ENCODE data around the gene GZF1. TPM values are rescaled to one million over a fixed set of nuclear protein-coding genes. Genes with fewer than 3 reads are reported as not detected.

GZF1 gene
- total RNA-seq, 1 donor from 2014 or later: 16.3 TPM

DNA sequence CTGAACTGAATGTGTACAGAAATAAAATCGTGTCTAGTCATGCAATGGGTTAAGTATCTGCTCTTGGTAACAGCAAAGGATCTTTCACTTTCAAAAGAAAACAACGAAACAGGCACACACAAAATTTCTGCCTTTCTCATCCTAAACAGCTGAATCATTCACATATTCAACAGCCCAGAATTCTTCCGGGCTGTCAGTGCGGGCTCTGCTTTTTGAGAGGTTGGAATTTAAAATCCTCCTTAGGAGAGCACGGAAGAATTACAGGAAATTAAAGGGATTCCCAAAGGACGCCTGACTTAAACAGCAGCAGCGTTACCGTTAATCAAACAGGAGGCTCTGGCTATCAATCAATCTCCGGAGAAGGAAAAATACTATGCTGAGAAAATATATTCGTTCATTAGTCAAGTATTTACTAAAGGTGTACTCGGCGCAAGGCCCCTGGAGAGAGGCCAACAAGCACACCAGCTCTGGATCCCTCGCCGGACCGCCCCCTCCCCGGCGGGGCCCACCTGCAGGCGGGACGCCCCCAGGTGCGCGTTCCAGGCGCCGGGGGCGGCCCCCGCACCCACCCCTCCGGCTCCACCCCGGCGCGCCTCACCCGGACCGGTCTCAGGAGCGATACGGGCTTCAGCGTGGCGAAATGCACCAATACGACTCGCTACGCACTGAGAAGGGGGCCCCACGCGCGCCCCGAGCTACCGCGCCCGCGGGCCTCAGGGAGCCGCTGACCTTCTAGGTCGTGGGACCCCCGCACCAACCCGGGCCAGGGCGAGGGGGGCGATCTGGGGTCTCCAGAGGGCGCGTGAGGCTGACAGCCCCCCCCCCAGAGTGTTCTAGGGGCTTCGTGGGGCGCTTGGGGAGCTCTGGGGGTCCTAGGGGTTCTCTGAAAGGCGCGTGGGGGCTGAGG, 58.3 kb downstream of the GZF1 start:
- Mint-ChIP-seq H3K36me3 (ENCODE audit: low read depth, unreplicated experiment) (no peaks in the 10 kb centered on the region), H3K4me3 (ENCODE audit: unreplicated experiment) (peak overlapping the region; percentile 87), H3K9me3 (ENCODE audit: unreplicated experiment) (no peaks in the 10 kb centered on the region), H3K27ac (ENCODE audit: unreplicated experiment) (peak overlapping the region; percentile 95), H3K4me1 (ENCODE audit: low read depth, unreplicated experiment) (peaks cover 14% of the 10 kb centered on the region), H3K27me3 (ENCODE audit: low read depth, unreplicated experiment) (no peaks in the 10 kb centered on the region)
- Histone ChIP-seq H3K4me3 (ENCODE audit: insufficient read depth, low read depth, low read length) (peak overlapping the region; percentile 75), H3K4me1 (ENCODE audit: insufficient read depth, low read length) (no peaks in the 10 kb centered on the region), H3K9ac (ENCODE audit: low read length) (peak overlapping the region; percentile 93), H2AFZ (ENCODE audit: low read depth, low read length) (peak overlapping the region; percentile 22), H3K79me2 (ENCODE audit: insufficient read depth, low read length) (peaks cover 52% of the 10 kb centered on the region), H3K27ac (ENCODE audit: low read depth, low read length) (peak overlapping the region; percentile 86), H3K27me3 (ENCODE audit: insufficient read depth, low read length) (no peaks in the 10 kb centered on the region), H4K20me1 (ENCODE audit: insufficient read depth, low read length) (peaks cover 21% of the 10 kb centered on the region), H3K36me3 (ENCODE audit: insufficient read depth, low read length) (no peaks in the 10 kb centered on the region), H3K4me2 (ENCODE audit: low read length) (peak overlapping the region; percentile 94), H3K9me3 (ENCODE audit: insufficient read depth, low read depth, low read length) (no peaks in the 10 kb centered on the region)
- peak; percentile 57 for DNase-seq (ENCODE audit: low read depth)
- FAIRE-seq: peak; percentile 43
- no peak for TF ChIP-seq EZH2 (IDR thresholded peaks at IDR 0.05; ENCODE audit: insufficient read depth, low read length)
- TF ChIP-seq, protein P1, sequence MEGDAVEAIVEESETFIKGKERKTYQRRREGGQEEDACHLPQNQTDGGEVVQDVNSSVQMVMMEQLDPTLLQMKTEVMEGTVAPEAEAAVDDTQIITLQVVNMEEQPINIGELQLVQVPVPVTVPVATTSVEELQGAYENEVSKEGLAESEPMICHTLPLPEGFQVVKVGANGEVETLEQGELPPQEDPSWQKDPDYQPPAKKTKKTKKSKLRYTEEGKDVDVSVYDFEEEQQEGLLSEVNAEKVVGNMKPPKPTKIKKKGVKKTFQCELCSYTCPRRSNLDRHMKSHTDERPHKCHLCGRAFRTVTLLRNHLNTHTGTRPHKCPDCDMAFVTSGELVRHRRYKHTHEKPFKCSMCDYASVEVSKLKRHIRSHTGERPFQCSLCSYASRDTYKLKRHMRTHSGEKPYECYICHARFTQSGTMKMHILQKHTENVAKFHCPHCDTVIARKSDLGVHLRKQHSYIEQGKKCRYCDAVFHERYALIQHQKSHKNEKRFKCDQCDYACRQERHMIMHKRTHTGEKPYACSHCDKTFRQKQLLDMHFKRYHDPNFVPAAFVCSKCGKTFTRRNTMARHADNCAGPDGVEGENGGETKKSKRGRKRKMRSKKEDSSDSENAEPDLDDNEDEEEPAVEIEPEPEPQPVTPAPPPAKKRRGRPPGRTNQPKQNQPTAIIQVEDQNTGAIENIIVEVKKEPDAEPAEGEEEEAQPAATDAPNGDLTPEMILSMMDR (IDR thresholded peaks at IDR 0.05; ENCODE audit: insufficient read depth, low read depth, low read length): no peak

DNA sequence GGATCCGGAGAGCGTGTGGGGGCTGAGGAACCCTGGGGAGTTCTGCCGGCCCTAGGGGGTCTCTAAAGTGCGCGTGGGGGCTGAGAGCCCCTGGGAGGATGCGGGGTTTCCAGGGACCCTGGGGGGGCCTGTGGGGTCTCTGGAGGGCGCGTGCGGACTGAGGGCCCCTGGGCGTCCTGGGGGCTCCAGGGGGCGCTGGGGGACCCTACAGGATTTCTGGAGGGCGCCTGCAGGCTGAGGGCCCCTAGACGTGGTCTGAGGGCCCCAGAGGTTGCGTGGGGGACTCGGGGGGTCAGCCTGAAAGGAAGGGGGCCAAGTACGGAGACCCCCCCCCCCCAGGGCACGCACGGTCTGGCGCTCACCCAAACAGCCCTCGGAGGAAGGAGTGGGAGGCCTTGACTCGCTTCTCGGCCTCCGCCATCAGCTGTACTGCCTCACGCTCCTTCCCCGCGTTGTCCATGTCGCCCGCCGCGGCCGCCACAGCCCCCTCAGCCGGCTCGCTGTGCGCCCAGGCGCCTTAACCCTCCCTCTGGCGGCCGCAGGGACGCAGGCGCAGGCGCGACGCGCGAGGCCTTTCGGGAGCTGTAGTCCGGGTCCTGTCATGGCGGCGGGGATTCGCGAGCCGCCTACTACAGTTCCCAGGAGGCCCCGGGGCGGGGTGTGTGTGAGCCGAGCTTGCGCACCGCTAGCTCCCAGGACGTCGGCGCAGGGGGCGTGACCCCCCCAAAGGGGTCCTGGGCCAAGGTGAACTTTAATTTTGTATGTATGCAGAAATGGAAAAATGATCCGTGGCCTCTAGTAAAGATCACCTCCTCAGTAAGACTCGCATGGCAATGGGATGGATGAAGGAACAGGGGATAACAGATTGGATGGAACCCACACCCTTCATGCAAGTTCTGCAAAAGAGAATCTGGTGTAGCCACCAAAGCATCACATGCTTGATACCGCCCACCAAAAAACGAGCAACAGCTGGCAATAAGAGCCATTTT, 59.3 kb downstream of the GZF1 start, which contains the start of gene NAPB:
NAPB (minus strand) TSS at position 546 of the 989 bp plus-strand sequence; CDS start at position 460, 86 bp downstream.
- Mint-ChIP-seq H3K27ac (ENCODE audit: unreplicated experiment) (no peak within 1 kb of the TSS), H3K4me3 (ENCODE audit: unreplicated experiment) (peak within 1 kb of the TSS; percentile 87), H3K9me3 (ENCODE audit: unreplicated experiment) (no peaks in the 10 kb centered on the region), H3K27me3 (ENCODE audit: low read depth, unreplicated experiment) (no peaks in the 10 kb centered on the region), H3K36me3 (ENCODE audit: low read depth, unreplicated experiment) (no peaks in the 10 kb centered on the region), H3K4me1 (ENCODE audit: low read depth, unreplicated experiment) (peaks cover 7% of the 10 kb centered on the region)
- H3K79me2 ChIP-seq (ENCODE audit: insufficient read depth, low read length): peaks cover 42% of the 10 kb centered on the region
- H3K4me2 ChIP-seq (ENCODE audit: low read length): peak within 1 kb of the TSS; percentile 94
- H3K4me1 ChIP-seq (ENCODE audit: insufficient read depth, low read length): no peaks in the 10 kb centered on the region
- peak within 1 kb of the TSS; percentile 93 for H3K9ac ChIP-seq (ENCODE audit: low read length)
- DNase-seq (ENCODE audit: low read depth) (peak; percentile 77), FAIRE-seq (no peak)
- H4K20me1 ChIP-seq (ENCODE audit: insufficient read depth, low read length): peaks cover 13% of the 10 kb centered on the region
- H2AFZ ChIP-seq (ENCODE audit: low read depth, low read length): peak within 1 kb of the TSS; percentile 95
- TF ChIP-seq, protein P1 (IDR thresholded peaks at IDR 0.05; ENCODE audit: insufficient read depth, low read depth, low read length): no peak
- no peak for TF ChIP-seq EZH2 (IDR thresholded peaks at IDR 0.05; ENCODE audit: insufficient read depth, low read length)
- H3K27me3 ChIP-seq (ENCODE audit: insufficient read depth, low read length): no peaks in the 10 kb centered on the region
- no peaks in the 10 kb centered on the region for H3K9me3 ChIP-seq (ENCODE audit: insufficient read depth, low read depth, low read length)
- H3K27ac ChIP-seq (ENCODE audit: low read depth, low read length): peak within 1 kb of the TSS; percentile 86
- no peaks in the 10 kb centered on the region for H3K36me3 ChIP-seq (ENCODE audit: insufficient read depth, low read length)
- H3K4me3 ChIP-seq (ENCODE audit: insufficient read depth, low read depth, low read length): peak within 1 kb of the TSS; percentile 75

Other genes starting within 250 kb of the GZF1 start
- gene NXT1, start 11.4 kb upstream of the GZF1 start, total RNA-seq: 17.9 and 19.3 TPM in 2 replicates
- gene NAPB, start 59.3 kb downstream of the GZF1 start, total RNA-seq: 10.2 and 13.1 TPM in 2 replicates
- gene CSTL1, start 77.5 kb downstream of the GZF1 start, total RNA-seq: not detected in 2 replicates
- not detected in 2 replicates for gene CST11, start 90.7 kb downstream of the GZF1 start, total RNA-seq
- not detected in 2 replicates for gene CST8, start 128.9 kb downstream of the GZF1 start, total RNA-seq
- not detected in 2 replicates for gene CST9L, start 206.3 kb downstream of the GZF1 start, total RNA-seq
- not detected in 2 replicates for gene CST9, start 243.7 kb downstream of the GZF1 start, total RNA-seq

Data from astrocyte (in vitro differentiated cells and primary cell).